WI38 (cell line): ENCODE results near the gene MTUS2.

Experiments
- H3K4me3 ChIP-seq: 2 replicates; pipeline ENCODE4 v1.5.1; 2011; ENCODE audit warnings: low read depth, mild to moderate bottlenecking, control low read depth, low read length
- TF ChIP-seq, protein P1 (sequence below): IDR thresholded peaks from 2 replicates; pipeline ENCODE4 v1.5.1; 2012; ENCODE audit warnings: low read depth, mild to moderate bottlenecking, control low read depth, low read length

MTUS2 gene

DNA sequence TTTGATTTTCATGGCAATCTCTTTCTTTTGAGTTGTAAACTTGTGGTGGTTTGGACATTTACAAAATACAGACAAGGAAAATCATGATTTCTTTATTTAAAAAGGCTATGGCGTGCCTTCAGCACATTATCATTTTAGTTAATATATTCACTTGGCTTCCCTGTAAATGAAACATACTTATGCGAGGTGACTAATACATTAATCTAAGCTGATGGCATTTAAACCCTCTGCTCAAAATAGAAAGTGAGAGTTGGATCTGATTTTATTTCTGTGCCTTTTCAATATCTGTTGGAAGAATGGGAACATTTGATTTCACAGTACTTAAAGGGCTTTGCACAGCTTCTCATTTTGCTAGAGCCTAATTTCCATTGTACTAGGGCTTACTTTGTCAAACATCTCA is 289.8 kb downstream of the MTUS2 start:
- TF ChIP-seq, protein P1, sequence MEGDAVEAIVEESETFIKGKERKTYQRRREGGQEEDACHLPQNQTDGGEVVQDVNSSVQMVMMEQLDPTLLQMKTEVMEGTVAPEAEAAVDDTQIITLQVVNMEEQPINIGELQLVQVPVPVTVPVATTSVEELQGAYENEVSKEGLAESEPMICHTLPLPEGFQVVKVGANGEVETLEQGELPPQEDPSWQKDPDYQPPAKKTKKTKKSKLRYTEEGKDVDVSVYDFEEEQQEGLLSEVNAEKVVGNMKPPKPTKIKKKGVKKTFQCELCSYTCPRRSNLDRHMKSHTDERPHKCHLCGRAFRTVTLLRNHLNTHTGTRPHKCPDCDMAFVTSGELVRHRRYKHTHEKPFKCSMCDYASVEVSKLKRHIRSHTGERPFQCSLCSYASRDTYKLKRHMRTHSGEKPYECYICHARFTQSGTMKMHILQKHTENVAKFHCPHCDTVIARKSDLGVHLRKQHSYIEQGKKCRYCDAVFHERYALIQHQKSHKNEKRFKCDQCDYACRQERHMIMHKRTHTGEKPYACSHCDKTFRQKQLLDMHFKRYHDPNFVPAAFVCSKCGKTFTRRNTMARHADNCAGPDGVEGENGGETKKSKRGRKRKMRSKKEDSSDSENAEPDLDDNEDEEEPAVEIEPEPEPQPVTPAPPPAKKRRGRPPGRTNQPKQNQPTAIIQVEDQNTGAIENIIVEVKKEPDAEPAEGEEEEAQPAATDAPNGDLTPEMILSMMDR = no peak

DNA sequence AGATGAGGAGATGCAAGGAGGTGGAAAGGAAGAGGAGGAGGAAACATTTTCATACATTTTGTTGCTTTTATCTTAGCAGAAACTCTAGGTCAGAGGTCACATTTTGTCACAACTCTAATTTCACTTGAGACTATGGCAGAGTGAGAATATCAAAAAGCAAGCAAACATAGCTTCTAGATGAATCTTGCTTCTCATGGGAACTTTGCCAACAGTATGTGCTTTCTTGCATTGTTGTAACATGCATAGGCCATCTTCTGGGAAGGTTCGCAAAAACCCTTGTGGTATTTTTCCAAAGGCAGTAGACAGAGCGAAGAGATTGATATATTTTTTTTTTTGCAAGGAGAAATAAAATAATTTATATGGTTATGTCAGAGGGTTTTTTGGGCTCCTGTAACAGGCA is 291.3 kb downstream of the MTUS2 start:
- TF ChIP-seq, protein P1 = no peak
- H3K4me3 ChIP-seq = no peak overlapping the region

More for the DNA sequence above, 289.8 kb downstream of the MTUS2 start:
- H3K4me3 ChIP-seq = no peak overlapping the region

DNA sequence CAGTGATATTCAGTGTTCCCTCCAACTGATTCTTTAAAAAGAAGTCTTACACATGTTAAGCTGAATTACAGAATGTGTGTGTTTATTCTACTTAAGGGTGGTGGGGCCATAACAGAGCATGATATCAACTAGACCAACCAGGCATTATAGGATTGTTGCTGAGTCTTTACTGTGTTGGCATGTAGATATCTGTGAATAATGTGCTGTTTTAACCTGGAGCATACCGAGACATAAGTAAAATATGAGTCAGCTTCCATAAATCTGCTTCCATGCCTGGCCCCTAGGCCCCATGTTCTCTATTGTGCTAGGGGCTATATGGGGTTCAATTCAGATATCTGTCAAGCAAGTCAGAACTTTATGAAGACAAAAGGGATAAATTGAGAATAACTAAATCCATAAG is 295.7 kb downstream of the MTUS2 start:
- TF ChIP-seq, protein P1 = no peak
- H3K4me3 ChIP-seq = no peak overlapping the region

DNA sequence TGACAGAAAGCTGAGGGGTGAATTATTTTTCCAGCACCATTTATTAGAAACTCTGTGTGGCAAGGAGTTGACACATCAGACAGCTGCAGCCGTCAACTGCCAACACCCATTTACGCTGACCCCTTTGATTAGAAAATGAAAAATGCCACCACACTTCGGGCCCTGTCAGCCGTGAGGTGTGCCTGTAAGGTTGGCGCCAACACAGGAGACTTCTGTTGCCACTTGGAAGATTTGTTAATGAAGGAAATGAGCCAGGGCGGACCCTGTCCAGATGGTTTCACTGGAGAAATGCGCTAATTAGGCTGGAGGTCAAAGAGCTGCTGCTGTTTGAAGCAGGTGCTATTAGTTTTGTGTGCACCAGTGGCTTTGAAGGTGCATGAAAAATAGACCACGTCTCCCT is 297.5 kb downstream of the MTUS2 start:
- no peak overlapping the region for H3K4me3 ChIP-seq
- TF ChIP-seq, protein P1 = no peak

DNA sequence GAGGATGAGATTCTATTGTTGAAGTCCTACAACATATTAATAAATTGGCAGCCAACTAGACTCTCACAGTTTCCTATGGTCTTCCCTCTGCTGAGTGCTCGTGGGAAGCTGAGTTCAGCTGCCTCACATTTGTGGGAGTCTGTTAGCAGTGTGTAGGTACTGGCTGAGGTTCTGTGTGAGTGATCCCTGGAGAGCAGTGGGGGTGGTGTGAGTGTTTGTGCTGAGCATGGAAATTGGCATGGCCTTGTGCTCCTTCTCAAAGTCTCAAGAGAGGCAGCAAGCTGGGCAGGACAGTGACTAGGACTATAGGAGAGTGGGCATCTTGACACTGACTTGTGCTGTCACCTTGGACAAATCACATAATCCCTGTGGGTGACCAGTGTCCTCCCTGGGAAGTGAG is 298.3 kb downstream of the MTUS2 start:
- TF ChIP-seq, protein P1 = no peak

DNA sequence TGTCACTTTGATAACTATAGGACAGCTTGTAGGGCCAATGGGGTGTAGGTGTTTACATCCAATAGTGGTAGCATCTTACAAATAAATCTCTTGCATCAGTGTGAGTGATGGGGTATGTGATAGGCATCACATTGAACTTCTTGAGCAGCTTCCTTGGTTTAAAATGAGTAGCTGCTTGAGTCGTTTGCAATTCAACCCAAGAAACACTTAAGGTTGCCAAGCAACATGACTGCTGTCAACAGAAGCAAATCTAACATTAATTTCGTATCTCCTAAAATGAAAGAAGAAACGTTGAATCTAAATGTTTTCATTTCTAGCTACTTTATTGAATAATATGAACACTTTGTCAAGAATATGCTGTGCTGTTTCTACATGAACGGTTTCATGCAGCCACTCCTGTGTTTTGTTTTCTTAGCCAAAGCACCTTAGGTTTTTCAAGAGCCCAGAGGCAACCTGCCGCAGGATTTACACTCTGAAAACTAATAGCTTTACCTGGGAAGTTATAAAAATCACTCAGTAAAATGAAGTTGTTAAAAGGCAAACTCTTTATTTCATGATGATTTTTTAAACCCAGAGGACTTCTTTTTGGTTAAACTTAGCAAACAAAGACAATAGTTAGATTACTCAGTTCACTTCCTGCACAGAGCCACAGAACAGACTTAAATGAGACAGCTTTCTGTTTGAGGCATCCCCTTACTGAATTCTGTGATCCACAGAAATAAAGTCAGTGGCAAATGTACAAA is 305.2 kb downstream of the MTUS2 start:
- TF ChIP-seq, protein P1 = no peak
- H3K4me3 ChIP-seq = no peak overlapping the region

More for the DNA sequence above, 298.3 kb downstream of the MTUS2 start:
- no peak overlapping the region for H3K4me3 ChIP-seq

DNA sequence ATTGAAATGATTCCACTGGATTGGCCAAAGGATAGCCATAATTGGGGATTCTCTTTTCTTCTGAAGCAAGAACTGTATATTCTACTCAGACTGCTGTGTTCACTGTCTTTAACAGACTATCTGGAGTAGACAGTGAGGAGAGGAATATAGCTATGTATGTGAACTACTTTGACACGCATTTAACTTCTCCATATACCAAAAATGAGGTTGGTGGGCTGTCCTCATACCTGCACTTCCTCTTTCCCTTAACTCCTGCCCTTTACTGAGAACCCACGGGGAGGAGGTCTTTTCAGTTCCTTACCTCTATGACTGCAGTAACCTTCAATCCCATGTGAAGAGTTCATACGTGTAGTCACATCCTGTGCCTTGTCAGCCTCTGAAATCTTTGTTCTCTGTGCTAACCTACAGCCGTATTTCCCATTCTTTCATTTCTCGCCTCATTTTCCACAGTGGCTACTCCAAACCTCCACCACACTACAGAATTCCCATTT is 305.8 kb downstream of the MTUS2 start:
- TF ChIP-seq, protein P1 = no peak
- no peak overlapping the region for H3K4me3 ChIP-seq
